Stimulated activated CD4-positive, alpha-beta T cell treated with anti-CD3 and anti-CD28 coated beads, TNF-alpha, amount 100 ng/mL, for 4 hours (primary cell): ENCODE data around the gene STUM.
"Not testable (repeated sequence)": the region's sequence is repeated elsewhere in the genome, so short reads cannot be mapped to it uniquely, and the experiment has no call there.

Experiments used
- DNase-seq, 3 experiments: peaks; one replicate each; pipeline ENCODE4 v3.0.0-alpha.2; 2020; ENCODE audit warnings: low read depth in 3 of 3

STUM gene

DNA sequence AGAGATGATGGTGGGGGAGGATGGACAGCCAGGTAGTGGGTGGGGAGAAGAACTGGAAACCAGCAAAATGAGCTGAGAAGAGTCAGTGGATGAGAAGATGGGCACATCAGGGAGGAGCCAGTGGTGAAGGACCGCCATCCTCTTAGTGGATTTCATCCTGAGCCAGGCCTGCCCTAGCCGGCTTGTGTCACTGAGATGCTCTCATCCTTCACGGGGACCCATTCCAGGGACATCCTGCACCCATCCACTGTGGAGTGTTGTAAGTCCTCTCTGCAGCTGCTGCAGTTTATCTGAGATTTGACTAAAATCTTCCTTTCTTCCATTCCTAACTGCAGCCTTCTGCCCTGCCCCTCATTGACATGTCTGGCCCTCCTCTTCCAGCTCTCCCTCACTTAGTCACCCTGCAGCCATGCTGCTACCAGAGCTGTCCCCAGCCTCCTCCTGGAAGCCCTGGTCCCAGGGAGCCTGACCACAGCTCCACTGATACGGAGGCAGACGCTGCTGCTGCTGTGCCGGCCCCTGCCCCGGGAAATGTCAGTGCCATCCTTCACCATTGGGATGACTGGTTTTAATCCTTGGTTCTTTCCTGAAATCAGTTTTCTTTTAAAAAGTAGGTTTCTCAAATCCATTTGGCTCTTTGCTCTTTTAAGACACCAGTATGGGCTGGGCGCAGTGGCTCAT is 33.2 kb downstream of the STUM start:
- no peak for DNase-seq

DNA sequence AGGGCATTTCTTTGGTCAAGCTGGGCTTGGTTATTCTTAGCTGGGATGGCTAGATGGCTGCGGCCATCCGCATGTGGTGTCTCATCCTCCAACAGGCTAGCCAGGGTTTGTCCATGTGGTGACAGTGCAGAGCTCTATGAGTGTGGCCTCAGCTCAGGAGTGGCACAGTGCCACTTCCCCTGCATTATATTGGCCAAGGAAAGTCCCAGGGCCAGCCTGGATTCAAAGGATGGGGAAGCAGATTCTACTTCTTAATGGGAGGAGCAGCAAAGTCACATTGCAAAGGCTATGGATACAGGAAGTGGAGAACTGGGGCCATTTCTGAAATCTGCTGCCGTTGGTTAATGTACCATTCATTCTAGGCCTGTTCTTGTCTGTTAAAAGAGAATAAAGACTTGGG is 34.4 kb downstream of the STUM start:
- no peak for DNase-seq

DNA sequence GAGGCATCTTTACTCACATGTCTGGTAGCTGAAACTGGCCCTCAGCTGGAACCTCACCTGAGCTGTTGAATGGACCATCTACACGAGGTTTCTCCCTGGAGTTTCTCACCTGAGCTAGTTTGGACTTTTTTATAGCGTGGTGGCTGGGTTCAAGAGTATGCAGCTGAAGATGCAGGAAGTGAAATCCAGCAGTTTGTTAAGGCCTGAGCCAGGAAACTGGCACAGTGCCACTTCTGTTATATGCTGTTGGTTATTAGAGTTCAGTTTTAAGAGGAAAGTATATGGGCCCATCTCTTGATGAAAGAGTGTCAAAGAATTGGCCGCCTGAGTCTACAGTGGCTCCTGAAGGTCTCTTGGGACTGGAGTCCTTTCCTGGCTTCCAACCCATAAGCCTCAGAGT is 35.6 kb downstream of the STUM start:
- no peak for DNase-seq

DNA sequence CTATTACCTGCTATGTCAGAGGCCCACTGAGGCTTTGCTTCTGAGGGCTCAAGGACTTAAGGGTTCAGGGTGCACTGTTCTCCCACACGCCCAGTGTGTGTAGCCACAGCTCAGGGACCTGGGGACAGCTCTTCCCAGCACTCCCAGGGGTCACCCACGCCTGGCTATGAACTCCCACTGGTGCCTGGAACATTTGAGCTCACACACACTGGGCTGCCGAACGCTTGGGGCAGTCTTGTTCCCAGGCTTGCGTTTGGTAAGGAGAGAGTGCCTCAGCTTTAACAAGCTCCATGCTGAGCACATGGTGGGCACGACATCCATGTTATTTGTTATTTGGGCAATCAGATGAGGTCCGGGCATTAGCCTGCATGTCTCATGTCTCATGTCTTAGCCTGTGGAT is 37.6 kb downstream of the STUM start:
- no peak for DNase-seq

DNA sequence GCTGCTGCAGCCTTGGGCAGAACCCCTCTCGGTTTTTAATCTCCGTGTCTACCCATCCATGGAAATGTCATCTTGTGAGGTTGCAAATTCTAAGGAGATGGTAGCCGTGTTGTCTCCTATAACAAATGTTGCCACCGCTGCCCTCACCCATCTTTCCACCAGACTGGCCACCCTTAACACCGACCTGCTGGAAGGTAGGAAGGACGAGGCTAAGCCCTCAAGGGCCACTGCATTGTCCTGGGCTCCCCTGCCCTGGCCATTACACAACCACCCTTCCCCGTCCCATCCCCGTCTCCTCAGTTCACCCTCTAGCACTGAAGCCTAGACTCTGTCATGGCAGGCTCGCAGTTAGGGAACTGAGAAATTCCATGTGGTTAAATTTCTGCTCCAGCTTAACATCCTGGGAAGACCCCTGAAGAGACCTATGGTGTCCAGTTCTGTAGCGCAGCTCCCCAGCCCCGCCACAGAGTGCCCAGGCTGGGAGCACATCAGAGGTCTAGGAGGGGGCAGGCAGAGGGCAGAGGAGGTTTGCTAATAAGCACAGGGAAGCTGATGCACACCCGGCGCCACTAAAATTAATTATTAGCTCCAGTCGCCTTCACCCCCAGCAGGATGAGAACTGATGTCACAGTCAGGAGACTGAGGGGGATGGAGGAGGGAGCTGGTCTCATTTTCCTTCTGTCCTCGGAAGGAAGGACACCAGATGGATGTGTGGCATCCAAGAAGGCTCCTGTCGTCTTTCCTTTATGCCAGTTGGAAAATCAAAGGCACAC is 38.3 kb downstream of the STUM start:
- no peak for DNase-seq

DNA sequence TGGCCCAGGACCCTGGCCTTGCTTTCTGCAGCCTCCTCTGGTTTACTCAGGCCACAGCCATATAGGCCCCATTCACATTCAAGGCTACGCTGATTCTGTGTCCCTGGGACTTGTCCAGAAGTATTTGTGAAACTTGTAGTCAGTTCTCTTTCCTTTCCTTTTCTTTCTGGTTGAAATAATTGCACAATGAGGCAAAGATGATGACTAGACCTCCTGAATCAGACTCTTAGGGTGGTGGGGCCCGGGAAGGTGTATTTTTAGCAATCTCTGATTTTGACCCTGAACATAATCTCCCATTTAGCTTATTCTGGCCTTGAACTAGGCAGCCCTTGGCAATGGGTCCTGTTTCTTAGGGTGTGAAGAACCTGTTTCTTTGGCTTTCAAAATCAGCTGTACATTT is 39.9 kb downstream of the STUM start:
- no peak for DNase-seq

DNA sequence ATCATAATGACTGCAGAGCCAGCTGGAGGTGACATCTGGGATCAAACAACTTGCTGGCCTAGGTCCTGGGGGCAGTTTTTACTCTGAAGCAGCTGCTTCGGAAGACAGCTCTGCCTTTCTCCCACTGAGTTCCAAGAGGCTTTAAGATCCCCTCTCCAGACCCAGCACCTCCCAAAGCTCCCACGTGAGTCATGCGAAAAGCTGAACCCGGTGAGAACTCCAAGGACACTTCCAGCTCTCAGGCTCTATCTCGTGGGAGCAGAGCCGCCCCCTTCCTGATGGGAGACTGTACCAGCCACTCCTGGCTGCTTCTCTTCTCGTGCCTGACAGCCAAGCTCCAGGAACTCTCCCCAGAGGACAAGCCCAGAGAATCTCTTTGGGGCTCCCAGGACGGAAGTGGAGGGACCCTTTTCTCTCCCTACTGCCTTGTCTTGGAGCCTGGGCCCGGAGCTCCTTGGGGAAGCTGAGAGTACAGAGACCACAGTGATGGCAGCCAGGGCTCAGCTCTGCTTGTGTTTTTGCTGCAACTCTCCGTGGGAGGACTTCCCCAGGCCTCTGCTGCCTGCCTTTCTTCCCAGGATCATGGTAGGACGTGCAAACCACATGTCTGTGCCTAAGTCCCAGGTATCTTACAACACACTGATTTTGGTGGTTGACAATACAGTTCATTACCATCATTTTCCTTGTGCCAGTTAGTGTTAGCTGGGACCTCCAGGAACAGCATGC is 40.6 kb downstream of the STUM start:
- no peak for DNase-seq

DNA sequence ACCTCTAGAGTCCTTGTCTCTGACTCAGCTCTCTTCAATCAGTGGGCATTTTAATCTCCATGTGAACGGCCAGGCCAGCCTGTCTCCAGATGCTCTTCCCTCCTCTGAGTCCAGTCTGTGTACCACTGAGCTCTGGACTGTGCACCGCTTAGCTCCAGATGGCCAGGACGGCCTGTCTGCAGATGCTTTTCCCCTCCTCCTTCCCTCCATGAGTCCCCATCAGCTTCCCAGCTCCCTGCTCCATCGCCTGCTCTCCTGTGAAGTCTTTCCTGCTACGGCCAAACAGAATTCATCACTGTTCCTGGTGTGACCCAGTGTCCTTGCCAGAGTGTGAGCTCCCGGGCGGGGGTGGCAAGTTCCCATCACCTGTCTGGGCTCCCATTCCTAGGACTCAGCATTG is 42.0 kb downstream of the STUM start:
- no peak for DNase-seq

DNA sequence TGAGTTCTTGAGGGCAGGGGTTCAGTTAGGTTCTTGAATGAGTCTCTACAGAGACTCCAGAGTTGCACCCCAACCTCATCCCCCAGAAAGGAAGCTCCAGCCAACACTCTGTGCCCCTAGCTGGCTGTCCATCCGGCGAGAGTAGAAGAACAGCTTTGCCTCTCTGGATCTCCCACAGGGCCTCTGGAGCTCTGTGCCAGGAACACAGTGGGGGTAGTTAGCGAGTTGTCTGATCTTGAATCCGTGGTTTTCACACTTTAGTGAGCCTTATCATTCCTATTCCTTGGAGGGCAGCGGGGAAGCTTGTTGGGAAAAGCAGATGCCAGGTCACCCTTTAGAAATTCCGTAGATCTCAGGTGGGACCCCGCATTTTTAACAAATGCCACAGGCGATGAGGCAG is 45.0 kb downstream of the STUM start:
- no peak for DNase-seq

DNA sequence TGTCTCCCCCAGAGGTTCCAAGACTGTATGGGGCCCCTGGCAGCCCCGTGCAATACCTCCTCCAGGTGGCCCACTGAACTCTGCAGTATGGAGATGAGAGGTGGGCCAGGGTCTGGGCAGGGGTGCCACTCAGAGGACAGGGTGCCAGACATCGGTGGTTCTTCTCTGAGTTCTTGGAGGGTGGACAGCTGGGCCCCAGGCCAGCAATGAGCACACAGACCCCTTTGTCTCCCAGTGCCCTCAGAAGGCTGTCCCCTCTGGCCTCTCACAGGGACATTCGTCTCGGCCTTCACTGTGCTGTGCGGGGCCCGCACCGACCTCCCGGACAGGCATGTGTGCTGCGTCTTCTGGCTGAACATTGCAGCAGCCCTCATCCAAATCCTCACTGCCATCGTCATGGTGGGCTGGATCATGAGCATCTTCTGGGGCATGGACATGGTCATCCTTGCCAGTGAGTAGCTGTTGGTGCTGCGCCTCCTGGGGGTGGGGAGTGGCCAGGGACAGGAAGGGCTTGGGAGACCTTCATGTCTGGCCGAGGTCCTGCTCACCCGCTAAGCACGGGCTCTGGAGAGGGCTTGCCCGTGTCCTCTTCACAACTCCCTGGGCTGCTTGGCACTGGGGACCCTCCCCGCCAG is 48.1 kb downstream of the STUM start:
- DNase-seq = no peak

DNA sequence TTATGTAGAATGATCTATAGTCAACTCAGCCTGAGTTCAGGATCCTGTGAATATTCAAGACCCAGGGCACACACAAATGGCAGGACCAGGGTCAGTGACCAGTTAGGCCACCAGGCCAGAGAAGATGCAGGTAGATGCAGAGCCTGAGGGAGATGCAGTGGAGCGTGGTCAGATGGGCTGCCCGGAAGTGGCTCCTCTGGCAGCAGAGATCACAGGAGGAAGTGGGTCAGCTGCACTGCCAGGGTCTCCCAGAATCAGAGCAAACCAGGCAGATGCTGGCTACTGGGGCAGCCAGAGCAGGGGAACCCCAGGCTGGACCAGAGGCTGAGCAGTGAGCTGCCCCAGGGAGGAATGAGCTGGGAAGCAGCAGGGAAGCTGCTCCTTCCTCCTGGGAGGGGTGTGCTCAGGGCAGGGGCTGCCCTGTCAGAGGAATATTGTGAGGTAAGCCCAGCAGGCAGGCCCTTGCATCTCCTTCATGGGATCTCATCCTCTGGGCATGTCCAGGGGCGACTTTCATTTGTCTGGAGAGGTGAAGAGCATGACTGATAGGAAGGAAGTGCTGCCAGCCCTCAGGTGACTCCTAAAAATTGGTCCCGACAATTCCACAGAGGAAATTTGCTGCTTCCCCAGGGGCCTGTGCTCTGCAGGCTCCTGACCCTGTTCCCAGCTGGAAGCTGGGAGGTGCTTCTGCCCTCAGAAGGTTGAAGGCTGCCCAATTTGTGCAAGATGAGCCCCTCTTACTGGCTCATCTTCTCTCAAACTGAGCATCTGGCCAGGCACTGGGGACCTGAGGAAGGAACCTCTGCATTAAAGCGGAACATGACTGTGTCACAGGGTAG is 49.3 kb downstream of the STUM start:
- no peak for DNase-seq

DNA sequence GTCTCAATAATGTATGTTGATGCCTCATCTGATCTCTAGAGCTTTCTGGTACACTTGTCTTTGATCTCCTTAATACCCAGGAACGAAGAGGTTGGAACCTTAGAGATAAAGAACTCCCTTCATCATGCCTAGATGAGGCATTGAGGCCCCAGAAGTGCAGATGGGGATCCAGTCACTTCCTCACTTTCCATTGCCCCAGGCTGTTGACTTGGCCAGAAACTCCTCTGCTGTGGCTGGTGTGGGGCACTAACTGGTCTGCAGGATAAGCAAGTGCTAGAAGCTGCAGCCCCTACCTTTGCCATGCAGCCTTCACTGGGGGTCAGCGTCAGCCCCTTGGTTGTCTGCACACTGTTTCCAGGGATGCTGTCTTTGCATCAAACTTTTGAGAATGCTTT is 49.9 kb downstream of the STUM start:
- DNase-seq = no peak

DNA sequence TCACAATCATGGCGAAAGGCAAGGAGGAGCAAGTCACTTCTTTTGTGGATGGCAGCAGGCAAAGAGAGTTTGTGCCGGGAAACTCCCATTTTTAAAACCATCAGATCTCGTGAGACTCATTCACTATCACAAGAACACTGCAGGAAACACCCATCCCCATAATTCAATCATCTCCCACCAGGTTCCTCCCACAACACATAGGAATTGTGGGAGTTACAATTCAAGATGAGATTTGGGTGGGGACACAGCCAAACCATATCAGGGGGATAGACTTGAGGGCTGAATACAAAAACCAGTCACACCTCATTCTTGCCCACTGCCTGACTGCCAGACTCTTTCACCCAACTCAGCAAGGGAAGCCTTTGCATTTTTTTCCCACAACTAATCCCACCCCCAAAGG is 50.4 kb downstream of the STUM start:
- DNase-seq = not testable (repeated sequence)

DNA sequence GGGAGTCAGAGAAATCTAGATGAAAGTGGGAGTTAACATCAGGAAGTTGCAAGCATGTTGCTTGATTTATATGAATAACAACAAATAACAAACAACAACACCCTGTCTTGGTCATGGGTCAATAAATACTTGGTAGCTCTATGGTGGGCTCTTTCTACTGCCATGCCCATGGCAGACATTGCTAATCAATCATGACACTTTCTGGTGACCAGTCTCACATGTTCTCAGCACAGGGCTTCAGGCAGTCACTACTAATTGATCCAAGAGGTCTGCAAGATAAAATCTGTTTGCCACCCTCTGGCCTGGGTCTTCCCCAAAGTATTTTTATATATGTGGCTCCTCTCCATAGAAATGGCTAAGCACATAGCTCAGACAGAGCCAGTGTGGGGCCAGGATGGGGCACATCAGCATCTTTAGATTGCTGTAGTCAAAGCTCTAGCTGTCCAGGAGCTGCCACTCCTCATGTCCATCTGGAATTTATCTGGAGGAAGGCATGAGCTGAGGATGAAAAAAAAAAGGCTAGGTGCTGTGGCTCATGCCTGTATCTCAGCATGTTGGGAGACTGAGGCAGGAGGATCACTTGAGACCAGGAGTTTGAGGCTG is 51.2 kb downstream of the STUM start:
- no peak for DNase-seq

DNA sequence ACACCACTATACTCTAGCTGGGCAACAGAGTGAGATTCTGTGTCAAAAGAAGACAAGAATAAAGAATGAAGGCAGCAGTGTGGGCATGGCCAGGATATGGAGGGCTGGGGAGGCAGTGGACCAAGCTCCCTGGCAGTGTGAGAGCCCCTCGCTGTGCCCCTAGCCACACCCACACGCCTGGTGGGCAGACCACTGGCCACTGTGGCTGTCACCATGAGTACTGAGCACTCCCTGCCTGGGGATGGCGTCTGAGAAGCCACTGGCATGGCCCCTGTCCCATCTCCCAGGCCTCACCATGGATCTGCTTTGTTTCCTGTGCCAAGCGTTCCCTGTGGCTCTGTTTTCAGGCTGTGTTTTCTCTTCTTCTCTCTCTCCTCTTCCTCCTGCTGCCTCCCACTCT is 51.7 kb downstream of the STUM start:
- DNase-seq = no peak

DNA sequence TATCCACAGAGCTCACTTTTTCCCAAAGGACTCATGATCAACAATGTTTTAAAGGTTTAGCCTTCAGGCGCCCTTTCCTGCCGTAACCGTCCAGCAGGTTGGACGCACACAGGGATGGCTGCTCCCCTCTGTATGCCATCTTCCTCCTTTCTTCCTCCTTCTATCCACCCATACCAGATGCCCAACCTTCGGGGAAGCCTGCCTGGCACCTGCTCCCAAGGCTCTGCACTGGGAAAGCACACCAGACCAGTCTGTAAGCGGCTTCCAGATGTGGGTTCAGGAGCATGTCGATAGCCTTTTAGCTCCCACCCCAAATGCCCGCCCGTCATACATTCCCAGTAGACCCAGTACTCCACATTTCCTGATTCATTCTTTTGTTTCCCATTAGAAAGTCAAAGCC is 52.9 kb downstream of the STUM start:
- DNase-seq = no peak

DNA sequence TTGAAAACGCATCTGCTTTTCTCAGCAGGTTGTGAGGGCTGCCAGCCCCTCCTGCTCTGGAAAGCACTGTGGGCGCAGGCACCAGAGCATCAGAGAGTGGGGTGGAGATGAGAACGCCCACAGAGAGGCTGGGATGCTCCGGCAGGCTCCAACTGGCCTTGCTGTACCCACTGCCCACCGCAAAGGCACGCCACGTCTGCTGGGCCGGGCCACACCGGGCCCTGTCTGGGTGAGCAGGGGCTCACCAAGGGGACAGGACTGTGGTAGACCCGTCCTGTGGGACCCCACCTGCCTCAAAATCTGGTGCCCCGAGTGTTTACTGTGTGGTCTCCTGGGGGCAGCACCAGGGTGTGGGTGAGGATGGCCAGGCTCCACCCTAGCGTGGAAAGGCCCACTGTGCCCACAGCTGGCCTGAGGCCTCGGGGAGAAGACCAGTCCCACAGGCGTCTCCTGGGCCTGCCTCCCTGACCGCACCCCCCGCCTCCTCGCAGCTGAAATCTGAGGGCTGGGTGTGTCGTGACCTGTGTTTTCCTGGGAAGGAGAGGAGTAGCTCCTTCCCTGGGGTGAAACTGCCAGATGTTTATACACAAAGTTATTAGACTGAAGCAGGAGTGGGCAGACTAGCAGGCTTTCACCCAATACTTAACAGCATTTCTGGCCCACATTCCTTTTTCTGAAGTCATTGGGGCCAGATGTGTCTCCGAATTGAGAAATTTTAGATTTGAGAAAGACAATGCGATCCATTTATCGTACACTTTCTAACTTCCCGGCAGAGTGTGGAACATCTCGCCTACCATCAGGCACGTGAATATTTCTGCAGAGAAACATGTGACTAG is 53.8 kb downstream of the STUM start:
- no peak for DNase-seq

DNA sequence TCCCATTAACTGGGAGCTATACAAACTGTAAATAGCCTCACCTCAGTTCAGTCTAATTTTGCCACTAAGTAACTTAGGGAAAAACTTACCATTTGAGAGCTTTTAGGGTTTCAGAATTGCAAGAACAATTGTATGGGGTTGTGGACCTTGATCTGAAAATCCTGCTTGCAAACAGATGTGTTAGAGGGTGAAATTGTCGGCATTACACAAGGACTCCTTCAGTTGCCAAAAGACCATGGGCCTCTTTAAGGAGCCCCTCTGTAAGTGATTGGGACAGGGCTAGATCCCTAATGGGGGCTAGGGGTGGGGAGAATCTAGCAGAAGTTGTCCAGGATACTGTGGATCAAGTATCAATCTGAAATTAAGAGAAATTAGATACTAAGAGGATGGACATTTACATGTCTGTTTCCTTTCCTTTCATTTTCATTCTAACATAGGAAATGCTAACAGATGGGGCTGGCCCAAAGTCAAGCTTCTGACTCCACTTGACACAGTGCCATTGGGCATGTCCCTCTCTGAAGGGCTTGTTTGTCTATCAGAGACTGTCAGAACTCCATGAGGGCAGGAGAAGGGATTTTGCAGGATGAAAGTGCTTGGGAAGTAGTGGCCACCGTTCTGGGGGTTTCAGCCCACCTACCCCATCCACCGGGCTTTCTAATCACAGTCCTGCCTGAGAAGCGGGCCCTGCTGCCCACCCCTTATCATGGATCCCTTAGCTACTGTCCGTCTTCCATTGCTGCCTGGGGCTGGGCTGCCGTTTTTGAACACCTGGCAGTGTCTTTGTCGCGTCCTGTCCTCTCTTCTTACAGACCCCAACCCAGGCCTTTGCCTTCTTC is 54.7 kb downstream of the STUM start:
- no peak for DNase-seq

DNA sequence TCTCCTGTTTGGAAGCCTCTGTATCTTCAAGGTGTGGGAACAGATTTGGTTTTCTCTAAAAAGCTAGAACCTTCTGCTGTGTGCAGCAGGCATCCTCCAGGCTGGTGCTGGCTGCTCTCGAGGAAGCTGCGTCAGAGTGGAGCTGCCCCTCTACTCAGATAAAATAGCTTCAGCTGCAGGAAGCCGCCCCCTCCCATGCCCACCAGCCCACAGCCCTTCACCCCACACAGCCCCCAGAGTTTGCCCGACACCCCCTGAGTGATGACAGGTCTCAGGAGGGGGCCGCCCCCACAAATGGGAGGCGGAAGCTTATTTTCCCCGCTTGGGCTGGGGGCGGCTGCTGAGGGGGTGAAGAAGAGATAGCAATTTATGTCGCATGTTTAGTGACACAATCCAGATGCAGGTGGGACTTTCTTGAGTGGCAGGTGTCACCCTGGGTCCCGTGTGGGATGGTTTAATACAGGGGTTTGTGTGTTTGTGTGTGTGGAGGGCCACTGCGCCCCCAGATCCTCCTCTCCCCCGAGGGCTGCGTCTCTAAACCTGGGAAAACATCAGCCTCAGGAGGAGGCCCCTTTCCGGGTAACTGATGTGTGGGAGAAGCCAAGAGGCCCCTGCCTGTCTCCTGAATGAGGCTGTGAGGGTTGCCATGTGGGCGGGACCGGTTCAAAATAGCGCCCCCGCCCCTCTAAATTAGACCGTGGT is 55.4 kb downstream of the STUM start:
- no peak for DNase-seq
